Measurements from ENCODE around the gene MICB.
A peak's percentile ranks its signal among the peaks of the same experiment; 100 is the strongest.

Gene MICB

GRCh38 chr6:31465718-31466117 is 32.2 kb upstream of the MICB start:
- CTCF ChIA-PET = interaction anchor here (0.5 kb wide), 1 partner anchor 336 kb away, joined by 3 read pairs; no protein-coding TSS in a partner anchor
- H3K9me3 ChIP-seq (ENCODE audit: control insufficient read depth, insufficient read depth, low read depth, low read length) = no peaks in the 10 kb centered on the region
- no peaks in the 10 kb centered on the region for H3K4me1 ChIP-seq (ENCODE audit: control insufficient read depth, insufficient read depth, low read length)
- H3K4me3 ChIP-seq (ENCODE audit: low read depth, low read length) = no peak overlapping the region
- no peak overlapping the region for H3K27ac ChIP-seq (ENCODE audit: extremely low read depth, low read depth, low read length)
- TF ChIP-seq ZNF398 (tag by site-specific recombination; IDR thresholded peaks at IDR 0.05) = no peak
- TF ChIP-seq ZNF707 (tag by site-specific recombination; IDR thresholded peaks at IDR 0.05) = no peak
- TF ChIP-seq, protein P1, sequence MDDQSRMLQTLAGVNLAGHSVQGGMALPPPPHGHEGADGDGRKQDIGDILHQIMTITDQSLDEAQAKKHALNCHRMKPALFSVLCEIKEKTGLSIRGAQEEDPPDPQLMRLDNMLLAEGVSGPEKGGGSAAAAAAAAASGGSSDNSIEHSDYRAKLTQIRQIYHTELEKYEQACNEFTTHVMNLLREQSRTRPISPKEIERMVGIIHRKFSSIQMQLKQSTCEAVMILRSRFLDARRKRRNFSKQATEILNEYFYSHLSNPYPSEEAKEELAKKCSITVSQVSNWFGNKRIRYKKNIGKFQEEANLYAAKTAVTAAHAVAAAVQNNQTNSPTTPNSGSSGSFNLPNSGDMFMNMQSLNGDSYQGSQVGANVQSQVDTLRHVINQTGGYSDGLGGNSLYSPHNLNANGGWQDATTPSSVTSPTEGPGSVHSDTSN (CRISPR knock-in tag; IDR thresholded peaks at IDR 0.05) = no peak
- TF ChIP-seq, protein P2, sequence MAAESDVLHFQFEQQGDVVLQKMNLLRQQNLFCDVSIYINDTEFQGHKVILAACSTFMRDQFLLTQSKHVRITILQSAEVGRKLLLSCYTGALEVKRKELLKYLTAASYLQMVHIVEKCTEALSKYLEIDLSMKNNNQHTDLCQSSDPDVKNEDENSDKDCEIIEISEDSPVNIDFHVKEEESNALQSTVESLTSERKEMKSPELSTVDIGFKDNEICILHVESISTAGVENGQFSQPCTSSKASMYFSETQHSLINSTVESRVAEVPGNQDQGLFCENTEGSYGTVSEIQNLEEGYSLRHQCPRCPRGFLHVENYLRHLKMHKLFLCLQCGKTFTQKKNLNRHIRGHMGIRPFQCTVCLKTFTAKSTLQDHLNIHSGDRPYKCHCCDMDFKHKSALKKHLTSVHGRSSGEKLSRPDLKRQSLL (tag by site-specific recombination; IDR thresholded peaks at IDR 0.05) = no peak
- no peak for TF ChIP-seq ZNF354C (tag by site-specific recombination; IDR thresholded peaks at IDR 0.05; ENCODE audit: borderline replicate concordance, low read depth)
- TF ChIP-seq ZNF155 (tag by site-specific recombination; IDR thresholded peaks at IDR 0.05) = no peak
- no peaks in the 10 kb centered on the region for H3K36me3 ChIP-seq (ENCODE audit: control insufficient read depth in 2 of 2, insufficient read depth in 1 of 2, low read length in 2 of 2)
- POLR2A ChIA-PET = interaction anchor here (0.9 kb wide), 1 partner anchor 64 kb away, joined by 3 read pairs; no protein-coding TSS in a partner anchor

- TF ChIP-seq ZNF146 (tag by site-specific recombination; IDR thresholded peaks at IDR 0.05) = no peak
- no peak overlapping the region for H3K4me3 ChIP-seq (ENCODE audit: low read depth, low read length)
- H3K36me3 ChIP-seq (ENCODE audit: control insufficient read depth in 2 of 2, insufficient read depth in 1 of 2, low read length in 2 of 2) = no peaks in the 10 kb centered on the region
- no peaks in the 10 kb centered on the region for H3K4me1 ChIP-seq (ENCODE audit: control insufficient read depth, insufficient read depth, low read length)
- CTCF ChIA-PET = interaction anchor here (0.6 kb wide), 1 partner anchor 28 kb away, joined by 4 read pairs; no protein-coding TSS in a partner anchor
- POLR2A ChIA-PET = interaction anchor here (0.9 kb wide), 1 partner anchor 65 kb away, joined by 3 read pairs; no protein-coding TSS in a partner anchor
- no peak overlapping the region for H3K27ac ChIP-seq (ENCODE audit: extremely low read depth, low read depth, low read length)
- no peaks in the 10 kb centered on the region for H3K9me3 ChIP-seq (ENCODE audit: control insufficient read depth, insufficient read depth, low read depth, low read length)
Measured at GRCh38 chr6:31466466-31466865, 31.5 kb upstream of the MICB start.

- H3K36me3 ChIP-seq (ENCODE audit: control insufficient read depth in 2 of 2, insufficient read depth in 1 of 2, low read length in 2 of 2) = no peaks in the 10 kb centered on the region
- no peak overlapping the region for H3K27ac ChIP-seq (ENCODE audit: extremely low read depth, low read depth, low read length)
- H3K4me3 ChIP-seq (ENCODE audit: low read depth, low read length) = no peak overlapping the region
- ChIA-PET CTCF (interaction anchor here (1.6 kb wide), 1 partner anchor 25 kb away, joined by 5 read pairs; no protein-coding TSS in a partner anchor), POLR2A (no interaction called here)
- TF ChIP-seq ZNF341 (tag by site-specific recombination; IDR thresholded peaks at IDR 0.05; ENCODE audit: low read depth) = peak; percentile 25; the same call in 1 of the 2 replicates
- no peak for TF ChIP-seq REPIN1 (tag by site-specific recombination; IDR thresholded peaks at IDR 0.05; ENCODE audit: low read depth)
- no peaks in the 10 kb centered on the region for H3K4me1 ChIP-seq (ENCODE audit: control insufficient read depth, insufficient read depth, low read length)
- H3K9me3 ChIP-seq (ENCODE audit: control insufficient read depth, insufficient read depth, low read depth, low read length) = no peaks in the 10 kb centered on the region
Measured at GRCh38 chr6:31467151-31467550, 30.8 kb upstream of the MICB start.

- H3K4me1 ChIP-seq (ENCODE audit: control insufficient read depth, insufficient read depth, low read length) = no peaks in the 10 kb centered on the region
- no peaks in the 10 kb centered on the region for H3K9me3 ChIP-seq (ENCODE audit: control insufficient read depth, insufficient read depth, low read depth, low read length)
- H3K36me3 ChIP-seq (ENCODE audit: control insufficient read depth in 2 of 2, insufficient read depth in 1 of 2, low read length in 2 of 2) = no peaks in the 10 kb centered on the region
- ChIA-PET CTCF (interaction anchor here (0.6 to 1.6 kb wide), 4 partner anchors 24 to 71 kb away, joined by 4 to 6 read pairs (median 6); no protein-coding TSS in a partner anchor), POLR2A (no interaction called here)
- H3K4me3 ChIP-seq (ENCODE audit: low read depth, low read length) = no peak overlapping the region
- TF ChIP-seq SP3 (tag by site-specific recombination; IDR thresholded peaks at IDR 0.05) (no peak), ZNF341 (tag by site-specific recombination; IDR thresholded peaks at IDR 0.05; ENCODE audit: low read depth) (no peak), ZNF544 (tag by site-specific recombination; IDR thresholded peaks at IDR 0.05) (no peak), ZBTB21 (tag by site-specific recombination; IDR thresholded peaks at IDR 0.05) (no peak), ZNF214 (tag by site-specific recombination; IDR thresholded peaks at IDR 0.05; ENCODE audit: borderline replicate concordance) (no peak), ZNF280C (tag by site-specific recombination; IDR thresholded peaks at IDR 0.05) (no peak), IKZF3 (tag by site-specific recombination; IDR thresholded peaks at IDR 0.05) (no peak), ZNF830 (tag by site-specific recombination; IDR thresholded peaks at IDR 0.05; ENCODE audit: low read depth) (no peak)
- TF ChIP-seq, protein P1 (CRISPR knock-in tag; IDR thresholded peaks at IDR 0.05) = no peak
- no peak overlapping the region for H3K27ac ChIP-seq (ENCODE audit: extremely low read depth, low read depth, low read length)
Measured at GRCh38 chr6:31468311-31468710, 29.6 kb upstream of the MICB start.
